CD4-positive, alpha-beta T cell treated with Interleukin-2 at 100 ng/mL for 4 hours (primary cell): ENCODE data around the gene HLA-DQA1.
"Not testable (repeated sequence)": the region's sequence is repeated elsewhere in the genome, so short reads cannot be mapped to it uniquely, and the experiment has no call there.

Source experiments
- DNase-seq: peaks from one replicate; pipeline ENCODE4 v3.0.0-alpha.2; 2020; ENCODE audit warnings: low spot score

HLA-DQA1 gene

GRCh38 chr6:32658268-32658897 is 21.2 kb downstream of the HLA-DQA1 start:
- DNase-seq = no peak

- DNase-seq = no peak
Measured at GRCh38 chr6:32659856-32660595, 22.8 kb downstream of the HLA-DQA1 start.

GRCh38 chr6:32662099-32662498 is 24.9 kb downstream of the HLA-DQA1 start:
- no peak for DNase-seq

- no peak for DNase-seq
Measured at GRCh38 chr6:32662836-32663235, 25.6 kb downstream of the HLA-DQA1 start.

GRCh38 chr6:32664354-32664753 is 27.1 kb downstream of the HLA-DQA1 start:
- no peak for DNase-seq

GRCh38 chr6:32664827-32665362 is 27.7 kb downstream of the HLA-DQA1 start:
- peak; percentile 22 for DNase-seq

GRCh38 chr6:32665661-32666060 is 28.5 kb downstream of the HLA-DQA1 start:
- DNase-seq = no peak

GRCh38 chr6:32666420-32667300 is 29.5 kb downstream of the HLA-DQA1 start, which contains the start of gene HLA-DQB1:
Gene HLA-DQB1, minus strand, starts transcription at chr6:32666657. Its CDS starts 50 bp downstream, at chr6:32666607.
- DNase-seq = peak; percentile 78

- peak; percentile 90 for DNase-seq
Measured at GRCh38 chr6:32668226-32668747, 31.1 kb downstream of the HLA-DQA1 start.

- DNase-seq = no peak
Measured at GRCh38 chr6:32669240-32669639, 32.0 kb downstream of the HLA-DQA1 start.

- DNase-seq = no peak
Measured at GRCh38 chr6:32669893-32670292, 32.7 kb downstream of the HLA-DQA1 start.

- DNase-seq = not testable (repeated sequence)
Measured at GRCh38 chr6:32671908-32672307, 34.7 kb downstream of the HLA-DQA1 start.

GRCh38 chr6:32674123-32674522 is 36.9 kb downstream of the HLA-DQA1 start:
- DNase-seq = not testable (repeated sequence)

GRCh38 chr6:32679492-32679891 is 42.3 kb downstream of the HLA-DQA1 start:
- no peak for DNase-seq

GRCh38 chr6:32680055-32680454 is 42.8 kb downstream of the HLA-DQA1 start:
- no peak for DNase-seq

GRCh38 chr6:32684246-32684645 is 47.0 kb downstream of the HLA-DQA1 start:
- no peak for DNase-seq

GRCh38 chr6:32685603-32686002 is 48.4 kb downstream of the HLA-DQA1 start:
- peak; percentile 81 for DNase-seq

- DNase-seq = no peak
Measured at GRCh38 chr6:32689531-32690501, 52.6 kb downstream of the HLA-DQA1 start.

GRCh38 chr6:32692019-32692418 is 54.8 kb downstream of the HLA-DQA1 start:
- peak; percentile 68 for DNase-seq
